ENCODE measurements around the gene LMO2.

Gene LMO2

GRCh38 chr11:33887886-33888285 is 4.0 kb downstream of the LMO2 start:
- DNase-seq = no peak

DNA sequence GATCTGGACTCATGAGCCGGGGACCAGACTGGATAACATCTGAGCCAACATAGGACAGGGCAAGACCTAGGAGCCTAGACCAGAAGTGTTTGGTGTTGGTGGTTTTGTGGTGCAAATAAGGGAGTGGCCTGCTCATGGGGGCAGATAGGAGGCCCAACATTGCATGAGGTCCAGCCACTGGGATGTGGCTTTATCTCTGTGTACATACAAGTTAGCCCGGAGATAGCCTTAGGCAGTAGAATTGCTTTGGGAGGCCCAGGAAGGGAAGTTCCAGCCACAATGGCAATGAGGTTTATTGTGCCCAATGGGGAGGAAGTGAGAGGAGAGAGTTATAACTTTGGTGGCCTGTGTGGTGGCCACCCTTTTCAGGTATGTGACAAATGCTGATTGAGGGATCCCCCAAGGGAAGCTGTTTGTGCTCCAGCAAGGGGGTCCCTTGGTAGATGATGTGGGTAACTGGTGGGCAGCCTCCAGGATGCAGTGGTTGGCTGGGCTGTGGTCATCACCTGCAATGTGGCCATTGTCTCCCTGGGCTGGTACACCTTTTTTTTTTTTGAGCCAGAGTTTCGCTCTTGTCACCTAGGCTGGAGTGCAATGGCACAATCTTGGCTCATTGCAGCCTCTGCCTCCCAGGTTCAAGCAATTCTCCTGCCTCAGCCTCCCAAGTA is 6.4 kb downstream of the LMO2 start:
- no peak for DNase-seq

- no peak for DNase-seq
Observed at GRCh38 chr11:33884601-33885000, 7.3 kb downstream of the LMO2 start.

DNA sequence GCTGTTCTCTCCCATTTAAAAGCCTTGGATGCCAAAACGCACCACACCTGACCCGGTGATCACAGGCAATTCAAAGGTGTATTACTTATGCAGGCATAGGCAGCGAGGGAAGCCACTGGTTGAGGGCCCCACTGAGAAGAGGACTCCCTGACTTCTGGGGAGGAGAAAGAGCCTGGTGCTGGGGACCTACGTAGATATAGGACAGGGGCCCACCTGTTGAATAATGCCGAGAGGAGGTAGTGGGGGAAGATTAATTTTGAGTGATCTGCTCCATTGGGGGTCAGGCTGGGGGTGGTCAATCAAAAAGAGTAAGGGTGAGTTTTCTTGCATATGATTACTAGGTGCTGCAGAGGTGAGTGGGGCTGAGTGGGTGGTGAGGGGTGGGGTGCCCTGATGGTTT is 7.8 kb downstream of the LMO2 start:
- no peak for DNase-seq

DNA sequence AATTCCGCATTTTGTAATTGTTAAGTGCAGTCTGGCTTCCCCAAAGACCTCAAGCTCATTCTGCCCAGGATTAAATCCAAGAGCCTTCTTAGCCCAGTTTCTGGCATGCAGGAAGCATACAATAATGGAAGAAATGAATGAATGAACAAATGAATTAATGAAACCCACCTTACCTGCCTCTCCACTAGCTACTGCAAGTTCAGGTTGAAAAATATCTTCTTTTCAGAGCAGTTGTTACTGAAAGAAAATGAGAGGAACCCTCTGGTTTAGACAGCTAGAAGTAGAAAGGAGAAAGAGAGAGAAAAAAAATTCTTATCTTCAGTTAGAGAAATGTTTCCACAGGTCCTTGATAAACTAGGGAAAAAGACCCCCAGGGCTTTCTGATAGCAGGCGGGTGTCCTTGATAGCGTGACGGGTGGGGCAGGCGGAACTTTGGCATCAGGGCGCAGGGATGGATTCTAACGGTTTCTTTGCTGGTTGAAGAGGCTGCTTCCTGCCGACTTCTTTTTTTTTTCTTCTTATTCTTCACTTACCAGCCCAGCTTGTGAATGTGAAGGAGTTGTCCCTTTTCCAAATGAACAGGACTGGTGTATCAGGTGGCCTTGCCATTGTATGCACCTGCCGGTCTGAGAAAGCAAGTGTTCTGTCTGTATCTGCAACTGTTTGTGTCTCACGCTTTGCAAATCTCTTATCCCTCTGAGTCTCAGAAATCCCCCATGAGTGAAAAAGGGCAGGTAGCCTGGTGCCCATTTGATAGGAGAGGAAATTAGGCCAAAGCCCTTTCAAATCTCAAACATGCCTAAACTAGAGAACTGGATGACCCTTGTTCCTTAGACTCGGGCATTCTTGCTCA is 10.0 kb downstream of the LMO2 start:
- DNase-seq = no peak

DNA sequence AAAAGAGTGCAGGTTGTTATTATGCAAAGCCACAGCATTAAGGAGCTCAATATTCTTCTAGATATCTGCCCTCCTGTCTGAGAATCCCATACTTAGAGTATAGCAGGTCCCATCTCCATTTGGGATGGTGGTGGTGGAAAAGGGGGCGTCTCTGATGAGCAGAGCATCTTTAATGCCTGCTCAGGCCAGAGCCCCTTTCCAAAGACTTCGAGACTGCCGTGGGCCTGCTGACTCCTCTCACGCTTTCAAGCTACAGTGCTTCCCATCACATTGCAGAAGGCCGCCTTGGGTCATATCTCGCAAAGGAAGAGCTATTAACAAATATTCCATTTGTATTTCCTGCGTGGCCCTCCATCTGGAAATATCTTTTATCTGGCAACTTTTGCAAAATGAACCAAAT is 10.9 kb downstream of the LMO2 start:
- DNase-seq = no peak

DNA sequence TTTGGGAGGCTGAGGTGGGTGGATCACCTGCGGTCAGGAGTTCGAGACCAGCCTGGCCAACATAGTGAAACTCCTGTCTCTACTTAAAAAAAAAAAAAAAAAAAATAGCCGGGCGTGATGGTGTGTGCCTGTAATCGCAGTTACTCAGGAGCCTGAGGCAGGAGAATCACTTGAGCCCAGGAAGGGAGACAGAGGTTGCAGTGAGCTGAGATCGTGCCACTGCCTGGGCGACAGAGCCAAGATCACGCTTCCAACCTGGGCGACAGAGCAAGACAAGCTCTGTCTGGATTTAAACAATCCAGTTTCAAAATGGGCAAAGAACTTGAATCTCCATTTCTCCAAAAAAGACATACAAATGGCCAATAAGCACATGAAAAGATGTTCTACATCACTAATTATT is 12.5 kb downstream of the LMO2 start:
- DNase-seq = no peak

- DNase-seq = no peak
Observed at GRCh38 chr11:33877038-33877437, 14.8 kb downstream of the LMO2 start.

GRCh38 chr11:33875621-33876294 is 16.1 kb downstream of the LMO2 start:
- no peak for DNase-seq

- DNase-seq = no peak
Observed at GRCh38 chr11:33874910-33875490, 16.9 kb downstream of the LMO2 start.

GRCh38 chr11:33874433-33874832 is 17.4 kb downstream of the LMO2 start:
- no peak for DNase-seq

GRCh38 chr11:33869481-33870422 is 22.1 kb downstream of the LMO2 start:
- DNase-seq = peak in 1 of 5 experiments; percentile 9

GRCh38 chr11:33868647-33869461 is 23.0 kb downstream of the LMO2 start:
- no peak for DNase-seq

GRCh38 chr11:33867996-33868646 is 23.8 kb downstream of the LMO2 start:
- DNase-seq = no peak

DNA sequence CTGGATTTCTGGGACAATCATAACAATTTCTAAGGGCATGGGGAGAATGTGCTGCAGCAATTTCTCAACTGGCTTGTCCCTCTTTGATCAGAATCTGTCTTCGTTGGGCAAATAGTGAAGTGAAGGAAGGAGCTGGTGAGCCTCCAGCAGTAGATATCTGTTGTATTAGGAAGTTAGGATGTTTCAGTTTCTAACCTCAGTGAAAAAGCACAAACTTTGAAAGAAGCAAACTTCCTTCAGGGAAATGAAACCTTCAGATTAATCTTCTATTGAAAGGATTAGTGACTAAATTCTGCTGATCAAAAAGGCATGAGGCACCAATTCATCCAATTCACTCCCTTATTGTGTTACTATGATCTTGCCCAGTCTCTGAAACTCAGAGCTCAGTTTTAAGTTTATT is 24.3 kb downstream of the LMO2 start:
- DNase-seq = no peak

DNA sequence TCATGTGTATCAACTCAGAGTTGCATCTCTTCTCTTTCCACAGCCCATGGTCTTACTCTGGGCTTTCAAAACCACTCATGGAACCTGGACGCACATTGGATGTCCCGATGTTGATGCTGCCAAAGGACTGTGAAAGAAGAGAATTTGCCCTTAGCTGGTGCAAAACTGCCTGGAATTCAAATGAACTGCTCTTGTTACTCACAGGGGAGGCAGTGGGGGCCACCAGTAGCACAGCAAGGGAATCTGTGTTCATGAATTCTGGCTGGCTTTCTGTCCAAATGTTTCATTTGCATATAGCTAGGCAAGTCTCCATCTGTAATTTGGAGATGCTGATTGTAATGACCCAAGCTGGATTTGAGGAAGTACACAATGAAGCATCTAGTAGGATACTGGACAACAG is 24.9 kb downstream of the LMO2 start:
- no peak for DNase-seq

DNA sequence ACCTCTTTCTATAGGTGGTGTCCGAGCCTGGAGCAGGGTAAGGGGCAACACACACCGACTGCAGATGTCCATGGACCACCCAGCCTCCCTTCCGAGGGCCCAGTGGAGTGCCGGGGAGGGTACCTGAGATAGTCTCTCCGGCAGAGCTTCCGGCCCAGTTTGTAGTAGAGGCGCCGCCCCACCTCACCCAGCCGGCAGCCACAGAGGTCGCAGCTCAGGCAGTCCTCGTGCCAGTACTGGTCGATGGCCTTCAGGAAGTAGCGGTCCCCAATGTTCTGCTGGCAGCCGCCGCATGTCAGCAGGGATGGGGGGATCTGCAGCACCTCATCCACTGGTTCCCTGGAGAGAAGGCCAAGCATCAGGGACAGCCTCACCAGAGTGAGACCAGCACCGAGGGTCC is 27.4 kb downstream of the LMO2 start:
- DNase-seq = no peak

- DNase-seq = no peak
Observed at GRCh38 chr11:33863418-33864172, 28.3 kb downstream of the LMO2 start.

DNA sequence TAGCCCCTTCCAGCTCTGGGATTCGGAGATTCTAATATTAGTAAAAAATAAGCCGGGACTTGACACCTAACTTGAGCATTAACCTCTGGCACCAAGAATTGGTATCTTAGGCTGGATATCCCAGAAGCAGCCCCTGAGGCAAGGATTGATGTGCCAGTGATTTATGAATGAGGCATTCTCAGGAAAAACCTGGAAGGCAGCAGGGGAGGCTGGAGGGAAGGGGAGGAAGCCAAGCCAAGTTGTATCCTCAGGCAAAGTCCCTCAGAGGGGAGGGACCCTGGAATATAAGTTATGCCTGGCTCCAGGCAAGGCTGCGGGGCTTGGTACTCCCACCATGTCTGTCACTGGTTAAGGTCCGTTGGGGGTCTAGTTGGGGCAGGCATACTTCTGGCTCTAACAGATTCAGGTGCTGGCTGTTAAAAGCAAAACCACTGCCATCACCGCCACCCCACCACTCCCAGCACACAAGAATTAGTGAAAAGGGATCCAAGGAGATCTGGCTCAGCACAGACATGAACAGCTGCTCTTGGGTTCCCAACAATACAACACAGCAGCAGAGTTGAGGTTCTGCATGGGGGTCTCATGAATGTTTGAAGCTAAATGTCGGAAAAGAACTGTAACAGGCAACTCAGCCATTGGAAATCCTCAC is 29.8 kb downstream of the LMO2 start:
- DNase-seq = no peak
